ENCODE measurements around the gene CFAP210. TPM values are rescaled to one million over a fixed set of nuclear protein-coding genes. Genes with fewer than 3 reads are reported as not detected.

Gene CFAP210
- total and polyA plus RNA-seq, 9 of the 15 experiments (the other 6 are each of a cell fraction or from before 2014, with no cell fraction given): 0.75 to 3.6 (median 1.3) TPM

DNA sequence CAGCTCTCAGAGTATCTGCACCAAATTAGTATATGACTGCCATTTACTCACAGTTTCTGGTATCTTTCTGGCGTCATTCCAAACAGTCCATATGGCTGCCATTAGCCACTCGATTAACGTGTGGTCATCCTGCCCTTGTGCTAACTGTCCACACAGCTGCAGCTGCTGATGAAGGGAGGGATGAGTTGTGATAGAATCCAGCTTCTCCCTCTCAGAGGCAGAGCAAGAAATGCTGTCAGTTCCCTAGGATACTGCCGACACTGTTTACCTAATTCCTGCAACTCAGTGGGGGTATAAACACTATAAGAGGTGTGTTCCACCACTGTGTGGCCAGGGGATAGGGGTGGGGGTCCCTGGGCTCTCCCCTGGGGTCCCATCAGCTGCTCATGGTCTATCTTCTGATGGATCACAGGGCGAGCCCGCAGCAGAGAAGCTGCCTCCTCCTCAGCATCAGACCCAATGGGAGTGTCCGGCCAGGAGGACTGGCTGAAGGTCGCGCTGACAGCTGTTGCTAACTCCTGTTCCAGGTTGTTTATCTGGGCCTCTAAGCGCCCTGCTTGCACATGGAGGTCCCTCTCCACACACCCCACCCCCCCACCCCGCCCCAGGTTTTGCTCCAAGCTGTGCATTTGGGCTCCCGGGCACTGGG is 22.2 kb upstream of the CFAP210 start (continued):
- TF ChIP-seq, protein P1, sequence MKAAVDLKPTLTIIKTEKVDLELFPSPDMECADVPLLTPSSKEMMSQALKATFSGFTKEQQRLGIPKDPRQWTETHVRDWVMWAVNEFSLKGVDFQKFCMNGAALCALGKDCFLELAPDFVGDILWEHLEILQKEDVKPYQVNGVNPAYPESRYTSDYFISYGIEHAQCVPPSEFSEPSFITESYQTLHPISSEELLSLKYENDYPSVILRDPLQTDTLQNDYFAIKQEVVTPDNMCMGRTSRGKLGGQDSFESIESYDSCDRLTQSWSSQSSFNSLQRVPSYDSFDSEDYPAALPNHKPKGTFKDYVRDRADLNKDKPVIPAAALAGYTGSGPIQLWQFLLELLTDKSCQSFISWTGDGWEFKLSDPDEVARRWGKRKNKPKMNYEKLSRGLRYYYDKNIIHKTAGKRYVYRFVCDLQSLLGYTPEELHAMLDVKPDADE (conservative IDR thresholded peaks at IDR 0.05; ENCODE audit: control insufficient read depth, low read depth, low read length): no peak
- TF ChIP-seq ZBTB1 (CRISPR knock-in tag; IDR thresholded peaks at IDR 0.05; ENCODE audit: borderline replicate concordance, low read depth) (0 out of 2 replicates have a peak, but pooled peaks have one; percentile 30), POLR2AphosphoS5 (IDR thresholded peaks at IDR 0.05; ENCODE audit: control insufficient read depth, insufficient read depth, low read depth, low read length) (peak; percentile 76), RAD51 (IDR thresholded peaks at IDR 0.05; ENCODE audit: borderline replicate concordance, low read depth) (0 out of 2 replicates have a peak, but pooled peaks have one; percentile 6), MAFK (IDR thresholded peaks at IDR 0.05; ENCODE audit: low read length) (no peak), RBM25 (IDR thresholded peaks at IDR 0.05; ENCODE audit: low read depth, low read length, severe bottlenecking) (no peak), ZNF507 (tag; conservative IDR thresholded peaks at IDR 0.05) (no peak), HDAC2 (IDR thresholded peaks at IDR 0.05) (0 out of 2 replicates have a peak, but pooled peaks have one; percentile 29), ZNF830 (CRISPR knock-in tag; IDR thresholded peaks at IDR 0.05) (no peak), RBM34 (IDR thresholded peaks at IDR 0.05; ENCODE audit: borderline replicate concordance, insufficient read depth, low read length) (no peak), ZNF780A (CRISPR knock-in tag; IDR thresholded peaks at IDR 0.05) (no peak), CREM (IDR thresholded peaks at IDR 0.05; ENCODE audit: low read depth) (no peak), FOXA3 (CRISPR knock-in tag; conservative IDR thresholded peaks at IDR 0.05 in 1 of 2, IDR thresholded peaks at IDR 0.05 in 1 of 2) (peak; percentile 33 to 35; a peak in 1 of 4 replicates), ASH1L (IDR thresholded peaks at IDR 0.05; ENCODE audit: borderline replicate concordance, low read depth, partially characterized antibody) (no peak), SP1 (CRISPR knock-in tag; IDR thresholded peaks at IDR 0.05) (0 out of 2 replicates have a peak, but pooled peaks have one; percentile 32), ZNF197 (CRISPR knock-in tag; IDR thresholded peaks at IDR 0.05; ENCODE audit: low read depth) (no peak)
- TF ChIP-seq, protein P2, sequence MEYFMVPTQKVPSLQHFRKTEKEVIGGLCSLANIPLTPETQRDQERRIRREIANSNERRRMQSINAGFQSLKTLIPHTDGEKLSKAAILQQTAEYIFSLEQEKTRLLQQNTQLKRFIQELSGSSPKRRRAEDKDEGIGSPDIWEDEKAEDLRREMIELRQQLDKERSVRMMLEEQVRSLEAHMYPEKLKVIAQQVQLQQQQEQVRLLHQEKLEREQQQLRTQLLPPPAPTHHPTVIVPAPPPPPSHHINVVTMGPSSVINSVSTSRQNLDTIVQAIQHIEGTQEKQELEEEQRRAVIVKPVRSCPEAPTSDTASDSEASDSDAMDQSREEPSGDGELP (CRISPR knock-in tag; IDR thresholded peaks at IDR 0.05; ENCODE audit: borderline replicate concordance): peak; percentile 86
- TF ChIP-seq, protein P3, sequence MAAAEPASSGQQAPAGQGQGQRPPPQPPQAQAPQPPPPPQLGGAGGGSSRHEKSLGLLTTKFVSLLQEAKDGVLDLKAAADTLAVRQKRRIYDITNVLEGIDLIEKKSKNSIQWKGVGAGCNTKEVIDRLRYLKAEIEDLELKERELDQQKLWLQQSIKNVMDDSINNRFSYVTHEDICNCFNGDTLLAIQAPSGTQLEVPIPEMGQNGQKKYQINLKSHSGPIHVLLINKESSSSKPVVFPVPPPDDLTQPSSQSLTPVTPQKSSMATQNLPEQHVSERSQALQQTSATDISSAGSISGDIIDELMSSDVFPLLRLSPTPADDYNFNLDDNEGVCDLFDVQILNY (CRISPR knock-in tag; IDR thresholded peaks at IDR 0.05): peak; percentile 72; the same call in 1 of the 2 replicates
- TF ChIP-seq, protein P4, sequence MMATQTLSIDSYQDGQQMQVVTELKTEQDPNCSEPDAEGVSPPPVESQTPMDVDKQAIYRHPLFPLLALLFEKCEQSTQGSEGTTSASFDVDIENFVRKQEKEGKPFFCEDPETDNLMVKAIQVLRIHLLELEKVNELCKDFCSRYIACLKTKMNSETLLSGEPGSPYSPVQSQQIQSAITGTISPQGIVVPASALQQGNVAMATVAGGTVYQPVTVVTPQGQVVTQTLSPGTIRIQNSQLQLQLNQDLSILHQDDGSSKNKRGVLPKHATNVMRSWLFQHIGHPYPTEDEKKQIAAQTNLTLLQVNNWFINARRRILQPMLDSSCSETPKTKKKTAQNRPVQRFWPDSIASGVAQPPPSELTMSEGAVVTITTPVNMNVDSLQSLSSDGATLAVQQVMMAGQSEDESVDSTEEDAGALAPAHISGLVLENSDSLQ (IDR thresholded peaks at IDR 0.05): 0 out of 2 replicates have a peak, but pooled peaks have one; percentile 20
- TF ChIP-seq, protein P5, sequence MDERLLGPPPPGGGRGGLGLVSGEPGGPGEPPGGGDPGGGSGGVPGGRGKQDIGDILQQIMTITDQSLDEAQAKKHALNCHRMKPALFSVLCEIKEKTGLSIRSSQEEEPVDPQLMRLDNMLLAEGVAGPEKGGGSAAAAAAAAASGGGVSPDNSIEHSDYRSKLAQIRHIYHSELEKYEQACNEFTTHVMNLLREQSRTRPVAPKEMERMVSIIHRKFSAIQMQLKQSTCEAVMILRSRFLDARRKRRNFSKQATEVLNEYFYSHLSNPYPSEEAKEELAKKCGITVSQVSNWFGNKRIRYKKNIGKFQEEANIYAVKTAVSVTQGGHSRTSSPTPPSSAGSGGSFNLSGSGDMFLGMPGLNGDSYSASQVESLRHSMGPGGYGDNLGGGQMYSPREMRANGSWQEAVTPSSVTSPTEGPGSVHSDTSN (CRISPR knock-in tag; IDR thresholded peaks at IDR 0.05; ENCODE audit: low read depth): no peak
- TF ChIP-seq, protein P5 (tag; conservative IDR thresholded peaks at IDR 0.05; ENCODE audit: low read depth): no peak
